HCT116 (cell line): ENCODE results near the gene CPN2. TPM values are rescaled to one million over a fixed set of nuclear protein-coding genes. Genes with fewer than 3 reads are reported as not detected.

Source experiments
- ATAC-seq: fragments of 200-7000 bp; cut with Tn5 transposase; 2 replicates; pipeline ENCODE4 v1.9.1; 2020; ENCODE audit warnings: mild to moderate bottlenecking, moderate library complexity
- BruUV-seq: library from RNA; stranded (reverse); fragments of 400-500 nt; replicated peaks from 2 replicates; lab custom pipeline; 2021; lab: Mats Ljungman, UMichigan
- CTCF ChIA-PET: fragments of 300-600 bp; sonication (Branson Sonifier 250); formaldehyde crosslinking; loops from one replicate; lab custom pipeline; 2021; ENCODE audit warnings: antibody characterized with exemption; lab: Charles Lee
- POLR2A ChIA-PET: fragments of 300-600, 350-600 bp; sonication (Branson Sonifier 250); formaldehyde crosslinking; loops from one replicate; lab custom pipeline; 2021; ENCODE audit warnings: antibody characterized with exemption; lab: Charles Lee
- RAD21 ChIA-PET, 2 experiments: fragments of 300-600 bp; sonication (Branson Sonifier 250); formaldehyde crosslinking; loops; one replicate each; lab custom pipeline; 2023; ENCODE audit warnings: low total read pairs in 2 of 2; ENCODE audit not compliant: uncharacterized antibody in 2 of 2, unreplicated experiment in 2 of 2, low non-redundant PET in 1 of 2; lab: Charles Lee
- DNase-seq: peaks from one replicate; pipeline ENCODE4 v3.0.0-alpha.2; 2010; ENCODE audit warnings: low read depth, low spot score
- H2AFZ ChIP-seq: fragments of 200-600 bp; shearing (Covaris generic), sonication (generic); 2 replicates; pipeline ENCODE4 v1.6.1; 2017; ENCODE audit warnings: low read depth, mixed run types, mixed read lengths, antibody characterized with exemption, low read length; ENCODE audit not compliant: poor library complexity, severe bottlenecking
- H3K27ac ChIP-seq: 2 replicates; pipeline ENCODE4 v1.5.1; 2012; ENCODE audit warnings: low read depth, low read length
- H3K27me3 ChIP-seq: fragments of 200-600 bp; sonication (generic); 2 replicates; pipeline ENCODE4 v1.6.1; 2016; ENCODE audit warnings: mixed run types, low read length, mixed read lengths; ENCODE audit not compliant: insufficient read depth
- H3K36me3 ChIP-seq, 2 experiments: fragments of 200-500 bp in 1 of 2; fragments of 200-600 bp in 1 of 2; sonication (Bioruptor generic) in 1 of 2; sonication (generic) in 1 of 2; 2 replicates each; pipeline versions ENCODE4 v1.5.1 to v1.6.1; 2014 to 2016; ENCODE audit warnings: low read length in 2 of 2, inconsistent platforms in 1 of 2, mixed read lengths in 1 of 2, mixed run types in 1 of 2; ENCODE audit not compliant: insufficient read depth in 2 of 2, control insufficient read depth in 1 of 2
- H3K4me1 ChIP-seq, 2 experiments: fragments of 200-600 bp in 1 of 2; sonication (generic) in 1 of 2; 2 replicates each; pipeline versions ENCODE4 v1.5.1 to v1.6.1; 2012 to 2017; ENCODE audit warnings: low read length in 2 of 2, inconsistent platforms in 1 of 2, mild to moderate bottlenecking in 1 of 2, mixed read lengths in 1 of 2, mixed run types in 1 of 2, moderate library complexity in 1 of 2; ENCODE audit not compliant: insufficient read depth in 2 of 2, control insufficient read depth in 1 of 2
- H3K4me2 ChIP-seq: fragments of 200-600 bp; sonication (generic); 2 replicates; pipeline ENCODE4 v1.6.1; 2017; ENCODE audit warnings: mixed run types, low read length, mixed read lengths
- H3K4me3 ChIP-seq, 2 experiments: fragments of 200-600 bp in 1 of 2; sonication (generic) in 1 of 2; replicated peaks in 1 of 2; 2 replicates each; pipeline ENCODE4 v1.5.1; 2011 to 2016; ENCODE audit warnings: low read length in 2 of 2, control low read depth in 1 of 2, low read depth in 1 of 2, mild to moderate bottlenecking in 1 of 2, mixed read lengths in 1 of 2, mixed run types in 1 of 2
- H3K79me2 ChIP-seq: fragments of 200-600 bp; sonication (generic); 2 replicates; pipeline ENCODE4 v1.6.1; 2017; ENCODE audit warnings: mild to moderate bottlenecking, mixed run types, low read length, moderate library complexity, mixed read lengths; ENCODE audit not compliant: insufficient read depth
- H3K9ac ChIP-seq: fragments of 200-600 bp; sonication (generic); 2 replicates; pipeline ENCODE4 v1.6.1; 2016; ENCODE audit warnings: low read length, mixed read lengths
- H3K9me2 ChIP-seq: fragments of 200-600 bp; sonication (generic), shearing (Covaris generic); 2 replicates; pipeline ENCODE4 v1.6.1; 2017; ENCODE audit warnings: mixed run types, mild to moderate bottlenecking, moderate library complexity; ENCODE audit not compliant: insufficient read depth
- H3K9me3 ChIP-seq, 2 experiments: fragments of 200-500 bp in 1 of 2; fragments of 200-600 bp in 1 of 2; sonication (Bioruptor generic) in 1 of 2; sonication (generic) in 1 of 2; 2 replicates each; pipeline ENCODE4 v1.6.1; 2014 to 2017; ENCODE audit warnings: low read length in 2 of 2, mixed read lengths in 2 of 2, inconsistent platforms in 1 of 2, low read depth in 1 of 2, mild to moderate bottlenecking in 1 of 2, mixed run types in 1 of 2, moderate library complexity in 1 of 2; ENCODE audit not compliant: control insufficient read depth in 1 of 2, insufficient read depth in 1 of 2
- H4K20me1 ChIP-seq: fragments of 200-600 bp; sonication (generic), shearing (Covaris generic); 2 replicates; pipeline ENCODE4 v1.6.1; 2017; ENCODE audit warnings: mixed run types, mild to moderate bottlenecking, moderate library complexity; ENCODE audit not compliant: insufficient read depth
- ATF3 ChIP-seq: IDR thresholded peaks from 2 replicates; pipeline ENCODE4 v1.6.1; 2012
- CTCF ChIP-seq, 3 experiments: fragments of 200-600 bp in 1 of 3; sonication (generic) in 1 of 3; IDR thresholded peaks in 2 of 3; conservative IDR thresholded peaks in 1 of 3; 2 replicates each; pipeline ENCODE4 v1.5.1; 2012 to 2017; ENCODE audit warnings: low read depth in 2 of 3, low read length in 2 of 3, antibody characterized with exemption in 1 of 3, borderline replicate concordance in 1 of 3, control low read depth in 1 of 3, mild to moderate bottlenecking in 1 of 3, mixed read lengths in 1 of 3, mixed run types in 1 of 3, moderate library complexity in 1 of 3; ENCODE audit not compliant: insufficient read depth in 1 of 3
- EGR1 ChIP-seq: IDR thresholded peaks from 2 replicates; pipeline ENCODE4 v1.6.1; 2012; ENCODE audit warnings: low read depth
- ELF1 ChIP-seq: IDR thresholded peaks from 2 replicates; pipeline ENCODE4 v1.6.1; 2012; ENCODE audit warnings: low read depth, borderline replicate concordance
- EZH2 ChIP-seq: fragments of 200-600 bp; sonication (generic); IDR thresholded peaks from 2 replicates; pipeline ENCODE4 v1.6.1; 2017; ENCODE audit warnings: antibody characterized with exemption, mixed run types
- FOSL1 ChIP-seq: IDR thresholded peaks from 2 replicates; pipeline ENCODE4 v1.6.1; 2012; ENCODE audit warnings: low read depth
- JUND ChIP-seq: IDR thresholded peaks from 2 replicates; pipeline ENCODE4 v1.6.1; 2012
- MAX ChIP-seq: IDR thresholded peaks from 2 replicates; pipeline ENCODE4 v1.6.1; 2012
- POLR2A ChIP-seq: IDR thresholded peaks from 2 replicates; pipeline ENCODE4 v1.7.0; 2011; ENCODE audit warnings: borderline replicate concordance; ENCODE audit not compliant: insufficient read depth, insufficient read length; ENCODE audit errors: extremely low read depth
- RAD21 ChIP-seq: IDR thresholded peaks from 2 replicates; pipeline ENCODE4 v1.6.1; 2012; ENCODE audit warnings: low read depth, mild to moderate bottlenecking
- SIN3A ChIP-seq: IDR thresholded peaks from 2 replicates; pipeline ENCODE4 v1.6.1; 2012; ENCODE audit warnings: low read depth
- SP1 ChIP-seq: IDR thresholded peaks from 2 replicates; pipeline ENCODE4 v1.6.1; 2012; ENCODE audit warnings: low read depth
- SRF ChIP-seq: IDR thresholded peaks from 2 replicates; pipeline ENCODE4 v1.6.1; 2012; ENCODE audit warnings: low read depth
- TCF7L2 ChIP-seq: IDR thresholded peaks from 2 replicates; pipeline ENCODE4 v1.7.0; 2011; ENCODE audit warnings: borderline replicate concordance, inconsistent platforms; ENCODE audit not compliant: insufficient read depth, insufficient read length; ENCODE audit errors: extremely low read depth
- YY1 ChIP-seq: IDR thresholded peaks from 2 replicates; pipeline ENCODE4 v1.6.1; 2011; ENCODE audit warnings: low read length, low read depth, moderate library complexity, mild to moderate bottlenecking; ENCODE audit not compliant: insufficient replicate concordance; ENCODE audit errors: extremely low read depth
- ZBTB33 ChIP-seq: IDR thresholded peaks from 2 replicates; pipeline ENCODE4 v1.6.1; 2011; ENCODE audit warnings: mild to moderate bottlenecking, low read length, moderate library complexity; ENCODE audit not compliant: insufficient replicate concordance; ENCODE audit errors: extremely low read depth
- ZFX ChIP-seq: fragments of 450-650 bp; IDR thresholded peaks from 2 replicates; pipeline ENCODE4 v1.6.1; 2017
- intact Hi-C: fragments of 100-400 bp; cut with micrococcal nuclease; formaldehyde crosslinking; loops from 2 replicates; pipeline ENCODE4 v1.10.0; 2022
- total RNA-seq: library from RNA; stranded (reverse); gene quantifications from one replicate; pipeline ENCODE4 v1.2.1, GENCODE V29; 2021; ENCODE audit not compliant: unreplicated experiment

CPN2 gene
- total RNA-seq, 1 experiment from 2014 or later: not detected

GRCh38 chr3:194365526-194365925, 14.4 kb upstream of the CPN2 start (continued):
- no peak for TF ChIP-seq ZBTB33

- CTCF ChIA-PET: no interaction called here
- H3K4me2 ChIP-seq: no peak overlapping the region
- DNase-seq (no peak), ATAC-seq (no peak)
- no peaks in the 10 kb centered on the region for H3K79me2 ChIP-seq
- no peak overlapping the region for H3K9ac ChIP-seq
- H3K9me2 ChIP-seq: no peaks in the 10 kb centered on the region
- H3K36me3 ChIP-seq: no peaks in the 10 kb centered on the region
- no peak overlapping the region for H3K27ac ChIP-seq
- BruUV-seq: no TSS peak
- no peaks in the 10 kb centered on the region for H3K9me3 ChIP-seq
- H3K27me3 ChIP-seq: no peaks in the 10 kb centered on the region; the same call in 1 of the 2 replicates
- H3K4me3 ChIP-seq: no peak overlapping the region
- peaks cover 0 to 7% of the 10 kb centered on the region in 2 experiments; a peak in 1 of 4 replicates for H3K4me1 ChIP-seq
- no peaks in the 10 kb centered on the region for H4K20me1 ChIP-seq
- intact Hi-C loops: no loop called here
- H2AFZ ChIP-seq: no peak overlapping the region
- no peak for TF ChIP-seq ZBTB33
- TF ChIP-seq ZFX: no peak
- no peak for TF ChIP-seq MAX
- no peak for TF ChIP-seq EZH2
- no peak for TF ChIP-seq SP1
- no peak for TF ChIP-seq ELF1
- TF ChIP-seq YY1: no peak
- no peak for TF ChIP-seq JUND
- TF ChIP-seq POLR2A: no peak
- no peak for TF ChIP-seq SIN3A
- no peak for TF ChIP-seq EGR1
- no peak for TF ChIP-seq RAD21
- TF ChIP-seq SRF: no peak
- TF ChIP-seq FOSL1: no peak
- no peak for TF ChIP-seq TCF7L2
- no peak for TF ChIP-seq ATF3
- no peak for TF ChIP-seq CTCF (IDR thresholded peaks at IDR 0.05 in 2 of 3, conservative IDR thresholded peaks at IDR 0.05 in 1 of 3; ENCODE audit: borderline replicate concordance in 1 of 3, insufficient read depth in 1 of 3, low read depth in 2 of 3, low read length in 2 of 3)
- TF ChIP-seq, all 23 proteins: peak for 0
- ChIA-PET POLR2A (no interaction called here), RAD21 (no interaction called here)
These were observed 13.7 kb upstream of the CPN2 start for GRCh38 chr3:194364652-194365434.
